Measurements from ENCODE around the gene EVC2.
A peak's percentile ranks its signal among the peaks of the same experiment; 100 is the strongest.

The EVC2 gene

DNA sequence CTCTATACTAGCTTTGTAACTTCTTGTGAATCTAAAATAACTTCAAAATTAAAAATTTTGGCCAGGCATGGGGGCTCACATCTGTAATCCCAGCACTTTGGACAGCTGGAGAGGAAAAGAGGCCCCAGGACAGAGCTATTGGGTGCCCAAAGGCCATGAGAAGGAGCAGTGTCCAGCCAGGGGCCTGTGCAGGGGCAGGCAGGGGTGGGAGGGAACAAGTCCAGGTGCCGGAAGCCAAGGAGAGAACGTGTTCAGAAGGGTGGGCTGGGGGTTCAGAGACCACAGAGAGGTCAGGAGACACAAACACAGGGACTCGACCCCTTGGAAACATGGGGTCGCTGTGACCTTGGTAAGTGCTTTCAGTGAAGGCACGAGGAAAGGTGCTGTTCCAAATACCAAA is 138.9 kb downstream of the EVC2 start:
- no peak for DNase-seq

DNA sequence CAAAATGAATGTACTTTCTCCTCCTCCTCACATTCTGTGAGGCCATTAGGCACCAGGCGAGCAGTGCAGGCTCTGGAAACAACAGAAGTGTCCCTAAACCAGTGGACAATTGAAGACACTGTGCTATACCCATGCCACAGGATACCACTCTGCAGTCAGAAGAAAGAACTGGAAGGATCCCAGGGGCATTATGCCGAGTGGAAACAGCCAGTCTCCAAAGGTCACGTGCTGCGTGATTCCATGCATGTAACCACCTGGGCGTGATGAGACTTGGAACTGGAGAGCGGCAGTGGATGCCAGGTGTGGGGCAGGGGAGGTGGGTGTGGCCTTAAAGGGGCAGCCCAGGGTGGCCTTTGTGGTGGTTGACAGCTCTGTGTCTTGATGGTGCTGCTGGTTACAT is 139.4 kb downstream of the EVC2 start:
- no peak for DNase-seq

DNA sequence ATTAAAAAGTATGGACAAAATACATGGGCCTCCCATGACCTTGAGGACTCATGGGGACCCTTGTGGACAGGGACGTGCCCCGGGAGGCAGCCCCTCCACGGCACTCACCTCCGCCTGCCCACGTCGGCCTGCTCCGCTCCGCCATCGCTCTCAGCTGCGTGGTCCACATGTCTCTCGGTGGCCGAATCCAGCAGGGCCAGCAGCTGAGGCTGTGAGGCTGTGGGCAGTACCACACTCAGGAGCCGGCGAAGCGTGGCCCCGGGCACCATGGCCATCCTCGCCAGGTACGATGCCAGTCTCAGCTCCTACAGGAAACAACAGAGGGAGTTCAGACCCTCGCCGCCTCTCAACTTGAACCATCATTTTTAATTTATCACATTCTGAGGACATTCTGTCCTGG is 140.0 kb downstream of the EVC2 start:
- DNase-seq, result no peak

DNA sequence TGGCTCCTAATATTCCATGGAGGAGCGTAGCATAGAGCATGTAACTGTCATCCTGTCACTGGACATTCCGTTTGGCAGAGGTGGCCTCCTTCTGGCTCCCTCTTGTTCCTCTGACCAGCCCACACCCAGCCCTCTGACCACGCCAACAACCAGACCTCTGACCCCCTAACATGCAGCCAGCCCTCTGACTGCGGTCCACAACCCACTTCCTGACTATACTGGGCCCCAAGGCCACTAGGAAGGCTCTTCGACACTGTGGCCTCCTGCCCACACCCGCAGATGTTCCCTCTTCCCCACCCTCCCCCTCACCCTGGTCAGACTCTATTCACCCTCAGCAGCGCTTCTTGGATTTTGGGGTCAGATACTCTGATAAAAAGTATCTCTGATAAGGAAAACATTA is 141.4 kb downstream of the EVC2 start:
- no peak for DNase-seq

DNA sequence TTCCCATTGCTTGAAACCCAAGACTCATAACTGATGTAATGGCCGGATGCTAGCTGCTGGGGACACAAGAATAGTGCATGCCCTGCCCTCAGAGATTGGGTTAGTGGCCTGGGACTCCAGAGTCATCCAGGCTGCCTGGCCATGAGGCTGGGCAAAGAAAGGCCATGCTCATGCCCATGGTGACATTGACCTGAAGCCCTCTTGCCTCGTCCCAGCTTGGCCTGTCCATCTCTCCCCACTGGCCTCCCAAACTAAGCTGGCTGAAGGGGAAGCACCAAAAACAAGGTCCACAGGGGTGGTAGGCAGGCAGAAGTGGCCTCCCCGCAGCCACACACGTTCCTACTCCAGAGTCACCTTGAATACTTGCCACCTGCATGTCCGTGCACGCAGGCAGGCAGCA is 141.8 kb downstream of the EVC2 start:
- no peak for DNase-seq

DNA sequence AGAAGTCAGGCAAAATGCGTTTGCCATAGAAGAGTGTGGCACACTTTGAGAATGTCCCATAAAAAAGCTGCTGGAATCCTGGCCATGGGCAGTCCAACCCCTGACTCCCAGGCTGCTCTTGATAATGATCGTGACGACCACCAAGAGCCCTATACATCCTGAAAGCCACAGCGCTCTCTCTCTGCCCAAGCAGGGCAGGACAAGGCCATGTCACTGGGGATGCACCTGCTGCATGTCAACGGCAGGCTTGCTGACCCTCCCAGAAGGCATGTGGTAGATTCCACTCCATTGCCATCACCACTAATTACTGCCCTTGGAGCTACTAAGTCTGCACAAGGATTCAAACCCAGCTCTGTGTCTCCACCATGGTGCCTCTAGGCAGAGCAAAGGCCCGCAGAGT is 144.5 kb downstream of the EVC2 start:
- DNase-seq, result no peak

DNA sequence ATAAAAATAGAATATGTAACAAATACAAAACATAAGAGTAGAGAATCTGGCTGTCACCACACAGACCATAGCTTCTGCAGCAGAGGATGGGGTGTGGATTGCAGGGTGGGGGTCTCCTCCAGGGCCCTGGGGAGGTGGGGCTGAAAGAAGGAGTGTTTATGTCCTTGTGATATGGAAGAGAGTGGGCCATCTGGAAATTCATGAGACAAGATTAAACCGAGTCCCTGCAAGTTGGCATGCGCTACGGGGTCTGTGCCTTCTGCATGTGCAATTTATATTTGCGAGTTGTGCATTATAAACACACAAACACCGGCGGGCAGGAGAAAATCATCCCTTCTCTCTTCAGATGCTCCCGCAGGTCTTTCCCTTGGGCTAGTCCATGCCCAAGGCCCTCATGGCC is 145.9 kb downstream of the EVC2 start:
- DNase-seq, result no peak

DNA sequence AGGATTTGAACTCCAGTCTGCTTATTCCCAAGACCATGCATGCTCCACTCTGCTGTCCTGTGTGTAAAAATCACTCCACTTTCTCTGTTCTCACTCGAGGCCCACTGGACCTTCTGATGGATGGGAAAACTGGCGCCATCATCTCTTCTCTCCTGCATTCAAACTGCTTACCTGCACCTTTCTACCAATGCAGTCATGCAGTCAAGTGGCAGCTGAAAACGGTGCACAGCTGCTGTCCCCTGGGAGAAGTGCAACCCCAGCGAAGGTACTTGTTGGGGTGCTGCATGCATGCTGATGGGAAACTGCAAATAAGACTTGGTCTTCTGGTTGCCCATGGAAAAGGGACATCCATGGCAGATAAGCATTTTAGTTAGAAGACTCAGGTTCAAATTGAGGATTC is 147.1 kb downstream of the EVC2 start:
- DNase-seq, result no peak

DNA sequence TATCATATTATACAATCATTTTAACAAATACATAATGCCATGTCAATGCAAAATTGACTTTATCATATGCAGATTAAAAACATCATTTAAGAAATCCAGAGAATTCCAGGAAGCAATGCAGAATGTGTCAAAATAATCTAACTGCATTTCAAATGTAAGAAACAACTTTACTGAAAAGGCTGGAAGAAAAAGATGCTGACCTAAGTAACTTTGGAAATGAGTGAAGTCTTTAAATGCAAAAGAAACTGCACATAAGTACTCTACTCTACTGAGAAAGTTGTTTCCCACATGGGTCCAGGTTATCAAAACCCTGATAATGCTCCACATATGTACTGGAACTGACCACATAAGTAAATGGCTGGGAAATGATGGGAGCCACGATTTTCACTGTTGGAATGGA is 149.9 kb downstream of the EVC2 start:
- no peak for DNase-seq

DNA sequence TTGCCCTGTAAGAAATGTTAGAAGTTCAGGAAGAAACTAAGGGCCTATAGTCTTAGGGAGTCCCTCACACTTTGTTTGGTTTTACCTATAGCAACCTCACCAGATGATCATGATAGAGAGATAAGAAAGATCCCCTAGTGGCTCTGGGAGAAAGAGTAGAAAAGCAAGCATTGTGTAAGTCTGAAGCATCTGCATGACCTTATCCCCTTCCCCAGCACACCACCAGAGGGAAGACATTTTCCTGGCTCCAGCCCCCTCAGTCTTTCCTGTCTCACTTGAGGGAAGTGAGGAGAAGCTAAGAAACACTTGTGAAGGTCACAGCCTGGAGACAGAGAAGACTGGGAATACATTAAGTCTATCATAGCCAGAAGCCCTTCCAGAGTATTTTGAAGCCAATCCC is 154.0 kb downstream of the EVC2 start:
- no peak for DNase-seq

DNA sequence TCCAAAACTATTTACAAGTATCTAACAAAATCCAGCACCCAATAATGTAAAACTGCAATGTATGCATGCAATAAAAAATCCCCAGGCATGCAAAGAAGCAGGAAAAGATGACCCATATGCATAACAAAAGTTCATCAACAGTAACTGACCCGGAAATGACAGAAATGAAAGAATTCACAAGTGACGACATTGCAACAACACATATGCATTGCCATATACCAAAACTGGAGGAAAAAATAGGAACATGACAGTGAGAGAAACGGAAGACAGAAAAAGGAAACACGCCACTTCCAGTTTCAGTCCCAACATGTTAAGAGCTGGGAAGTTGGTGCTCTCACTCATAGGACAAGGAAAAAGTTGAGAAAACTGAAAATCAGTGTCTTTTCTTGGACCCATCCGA is 154.6 kb downstream of the EVC2 start:
- DNase-seq, result no peak

DNA sequence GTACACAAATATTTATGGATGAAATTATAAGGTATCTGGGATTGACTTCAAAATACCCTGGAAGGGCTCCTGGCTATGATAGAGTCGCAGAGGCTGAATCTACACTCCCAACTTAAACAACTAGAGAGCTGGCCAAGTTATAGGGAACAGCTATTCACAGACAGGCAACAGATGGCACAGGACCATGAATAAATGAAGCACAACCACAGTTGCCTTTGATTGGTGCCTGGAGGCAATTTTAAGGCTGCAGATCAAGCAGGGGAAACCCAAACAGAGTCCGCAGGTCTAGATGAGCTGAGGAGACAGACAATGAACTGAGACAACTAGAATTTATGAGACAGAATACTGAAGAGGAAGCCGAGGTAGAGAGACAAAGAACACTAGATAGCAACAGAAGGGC is 155.9 kb downstream of the EVC2 start:
- DNase-seq, result no peak

DNA sequence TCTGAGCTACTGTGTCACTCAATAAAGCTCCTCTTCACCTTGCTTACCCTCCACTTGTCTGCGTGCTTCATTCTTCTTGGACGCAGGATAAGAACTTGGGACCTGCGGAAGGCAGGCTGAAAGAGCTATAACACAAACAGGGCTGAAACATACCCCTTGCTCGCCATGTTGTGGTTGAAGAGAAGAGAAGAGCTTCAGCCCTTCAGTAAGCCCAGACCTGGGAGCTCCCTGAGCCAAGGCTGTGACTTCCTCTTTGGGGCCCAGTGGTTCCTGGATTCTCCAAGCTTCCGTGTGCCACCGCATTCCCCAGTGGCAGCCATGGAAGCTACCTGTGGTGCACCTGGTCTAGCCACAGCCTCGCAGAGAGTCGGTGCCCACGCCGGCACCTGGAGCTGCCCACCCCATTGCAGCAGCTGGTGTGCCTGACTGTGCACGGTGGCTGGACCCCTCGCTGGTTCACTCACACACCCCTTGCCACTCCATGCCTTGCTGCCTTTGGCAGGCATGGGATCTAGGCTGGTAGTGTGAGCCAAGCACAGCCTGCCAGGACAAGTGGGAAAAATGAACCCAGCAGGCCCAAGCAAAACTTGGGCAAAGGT is 160.6 kb downstream of the EVC2 start:
- DNase-seq, result no peak

DNA sequence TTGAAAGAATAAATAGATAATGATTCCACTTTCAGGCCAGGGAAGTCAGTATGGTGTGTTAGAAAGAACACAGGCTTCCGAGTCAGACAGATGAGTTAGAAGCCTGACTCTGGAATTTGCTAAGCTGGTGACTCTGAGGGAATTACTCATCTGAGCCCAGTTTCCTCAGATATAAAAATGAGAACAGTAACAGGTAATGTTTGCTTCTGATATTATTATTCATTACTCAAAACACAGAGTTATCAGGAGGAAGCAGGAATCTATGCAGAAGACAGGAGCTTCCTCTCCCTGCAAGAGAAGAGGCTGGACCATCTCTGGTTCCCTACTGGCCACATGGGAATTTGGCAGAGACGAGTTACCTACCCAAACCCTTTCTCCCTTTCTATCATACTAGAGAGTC is 163.1 kb downstream of the EVC2 start:
- DNase-seq, result no peak

DNA sequence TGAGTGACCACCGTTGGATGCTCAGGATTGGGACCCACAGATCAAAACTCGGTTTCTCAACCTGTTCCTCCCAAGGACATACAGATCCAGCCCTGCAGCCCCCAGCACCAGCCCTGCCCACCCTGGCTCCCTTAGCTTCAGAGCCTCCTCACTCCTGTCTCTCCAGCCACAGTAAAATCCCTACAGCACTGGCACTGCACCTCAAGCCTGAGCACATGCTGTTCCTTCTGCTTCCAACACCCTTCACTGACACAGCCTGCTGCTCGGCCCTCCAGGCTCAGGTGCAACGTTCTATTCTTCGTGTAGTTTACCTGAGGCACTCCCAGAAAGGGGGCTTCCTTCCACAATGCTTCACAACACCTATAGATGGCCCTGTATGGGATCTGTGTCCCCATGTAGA is 163.6 kb downstream of the EVC2 start:
- no peak for DNase-seq

DNA sequence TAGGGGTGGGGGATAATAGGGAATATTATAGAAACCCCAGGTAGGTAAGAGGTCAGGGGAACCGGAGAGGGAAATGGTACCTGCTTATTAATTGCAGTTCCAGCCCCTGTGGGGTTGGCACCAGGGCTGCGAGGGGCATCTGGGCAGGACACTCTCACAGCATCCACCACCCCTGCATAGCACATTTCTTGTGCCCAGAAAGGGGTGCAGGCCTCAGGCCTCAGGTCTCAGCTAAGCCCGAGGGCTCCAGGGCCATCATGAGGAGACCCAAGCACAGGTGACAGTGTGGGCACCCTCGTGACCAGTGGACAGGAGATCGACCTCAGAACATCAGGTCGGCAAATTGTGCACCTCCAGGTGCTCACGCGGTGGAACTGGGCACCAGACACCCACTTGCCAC is 164.7 kb downstream of the EVC2 start:
- no peak for DNase-seq

DNA sequence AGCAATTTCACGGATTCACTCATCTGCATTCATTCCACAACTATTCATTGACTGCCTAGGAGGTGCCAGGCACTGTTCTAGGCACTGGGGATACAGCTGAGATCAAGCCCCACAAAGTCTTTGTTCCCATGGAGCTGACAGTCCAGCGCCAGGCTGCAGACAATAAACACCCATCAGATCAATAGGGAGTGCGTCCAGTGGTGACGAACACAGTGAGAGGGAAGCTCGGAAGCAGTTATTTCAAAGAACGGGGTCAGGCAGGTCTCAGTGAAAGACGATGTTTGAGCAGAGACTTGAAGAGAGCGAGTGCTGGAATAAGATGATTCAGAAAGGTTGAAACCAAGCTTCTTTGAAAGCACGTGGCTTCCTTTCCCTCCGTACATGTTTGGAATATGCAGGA is 167.2 kb downstream of the EVC2 start:
- DNase-seq, result no peak

DNA sequence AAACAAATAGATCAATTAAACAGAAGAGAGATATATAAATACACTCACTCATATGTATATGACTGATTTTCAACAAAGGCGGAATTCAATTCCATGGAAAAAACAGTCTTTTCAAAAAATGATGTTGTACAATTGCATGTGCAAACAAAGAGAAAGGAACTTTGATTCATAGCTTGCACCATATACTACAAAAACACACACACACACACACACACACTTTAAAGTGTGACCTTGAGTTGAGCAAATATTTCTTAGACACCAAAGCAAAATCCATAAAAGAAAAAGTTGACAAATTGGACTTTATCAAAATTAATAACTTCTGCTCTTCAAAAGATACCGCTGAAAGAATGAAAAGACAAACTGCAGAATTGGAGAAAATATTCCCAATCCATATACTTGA is 168.8 kb downstream of the EVC2 start:
- DNase-seq, result no peak

DNA sequence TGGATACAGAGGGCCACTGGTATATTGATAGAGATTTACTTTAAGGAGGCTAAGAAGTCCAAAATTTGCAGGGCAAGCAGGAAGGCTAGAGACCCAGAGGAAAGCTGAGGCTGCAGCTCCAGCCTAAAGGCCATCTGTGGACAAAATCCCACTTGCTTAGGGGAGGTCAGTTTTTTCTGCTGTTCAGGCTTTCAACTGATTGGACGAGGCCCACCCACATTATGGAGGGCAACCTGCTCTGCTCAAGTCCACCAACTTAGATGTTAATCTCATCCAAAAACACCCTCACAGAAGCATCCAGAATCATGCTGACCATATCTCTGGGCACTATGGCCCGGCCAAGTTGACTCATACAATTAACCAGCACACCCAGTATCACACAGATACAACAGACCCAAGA is 176.3 kb downstream of the EVC2 start:
- DNase-seq, result no peak

DNA sequence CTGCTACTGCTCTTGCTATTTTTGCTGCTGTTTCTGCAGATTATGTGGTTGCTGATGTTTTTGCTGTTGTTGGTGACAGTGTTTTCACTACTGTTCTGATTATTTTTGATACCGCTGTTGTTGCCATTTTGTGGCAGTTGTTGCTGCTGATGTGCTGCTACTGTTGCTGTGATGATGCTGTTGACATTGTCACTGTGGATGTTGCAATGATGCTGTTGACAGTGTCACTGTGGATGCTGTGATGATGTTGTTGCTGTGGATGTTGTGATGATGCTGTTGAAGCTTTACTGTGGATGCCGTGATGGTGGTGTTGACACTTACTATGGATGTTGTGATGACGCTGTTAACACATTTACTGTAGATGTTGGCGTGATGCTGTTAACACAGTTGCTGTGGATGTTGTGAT is 180.3 kb downstream of the EVC2 start:
- DNase-seq, result no peak

DNA sequence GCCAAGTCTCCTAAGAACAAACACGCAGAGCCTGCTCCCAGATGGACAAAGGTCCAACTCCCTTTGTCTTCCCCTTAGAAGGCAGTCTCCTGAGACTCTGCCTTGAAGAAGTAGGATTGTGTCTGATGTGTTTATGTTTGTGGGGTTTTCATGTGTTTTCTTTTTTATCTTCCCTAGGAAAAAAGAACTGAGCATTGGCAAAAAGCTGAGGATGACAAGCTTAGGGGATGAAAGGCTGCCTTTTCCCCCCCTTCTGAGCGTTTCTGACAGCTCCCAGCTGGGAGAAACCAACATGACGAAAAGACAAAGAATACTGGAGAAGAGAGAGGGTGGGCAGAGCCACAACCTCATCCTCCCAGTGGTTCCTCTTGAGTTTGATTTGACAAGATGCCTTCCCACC is 181.1 kb downstream of the EVC2 start:
- DNase-seq, result no peak

DNA sequence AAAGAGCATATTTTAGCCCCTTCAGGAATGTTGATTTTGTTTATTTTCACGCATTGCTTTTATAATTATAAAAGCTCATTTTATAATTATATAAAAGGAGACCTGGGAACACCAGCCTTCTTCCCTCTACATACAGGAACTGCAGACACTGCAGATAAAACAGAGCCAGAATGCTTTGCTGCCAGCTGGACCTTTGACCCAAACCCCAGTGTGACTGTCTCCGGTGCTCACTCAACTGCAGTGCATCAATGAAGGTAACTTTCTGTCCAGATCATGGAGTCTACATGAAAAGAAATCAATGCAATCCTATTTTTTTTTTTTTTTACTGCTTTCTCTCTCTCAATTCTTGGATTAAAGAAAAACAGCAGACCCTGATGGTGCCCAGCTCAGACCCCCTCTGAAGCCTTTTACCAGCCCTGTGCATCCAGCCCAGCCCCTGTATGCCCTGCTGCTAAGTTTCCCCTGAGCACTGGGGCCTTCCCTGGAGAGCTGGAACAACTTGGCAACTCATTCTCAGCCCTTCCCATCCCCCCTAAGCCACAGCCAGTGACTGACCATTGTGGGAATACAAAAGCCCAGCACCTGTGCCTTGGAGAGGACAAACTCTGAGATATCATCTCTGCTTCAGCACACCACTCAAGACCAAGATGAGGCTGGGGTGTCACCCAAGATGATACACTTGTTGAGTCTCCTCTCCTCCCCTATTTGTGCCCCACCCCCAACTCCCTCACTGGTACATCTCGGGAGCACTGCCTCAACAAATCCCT is 182.1 kb downstream of the EVC2 start:
- DNase-seq, result no peak

DNA sequence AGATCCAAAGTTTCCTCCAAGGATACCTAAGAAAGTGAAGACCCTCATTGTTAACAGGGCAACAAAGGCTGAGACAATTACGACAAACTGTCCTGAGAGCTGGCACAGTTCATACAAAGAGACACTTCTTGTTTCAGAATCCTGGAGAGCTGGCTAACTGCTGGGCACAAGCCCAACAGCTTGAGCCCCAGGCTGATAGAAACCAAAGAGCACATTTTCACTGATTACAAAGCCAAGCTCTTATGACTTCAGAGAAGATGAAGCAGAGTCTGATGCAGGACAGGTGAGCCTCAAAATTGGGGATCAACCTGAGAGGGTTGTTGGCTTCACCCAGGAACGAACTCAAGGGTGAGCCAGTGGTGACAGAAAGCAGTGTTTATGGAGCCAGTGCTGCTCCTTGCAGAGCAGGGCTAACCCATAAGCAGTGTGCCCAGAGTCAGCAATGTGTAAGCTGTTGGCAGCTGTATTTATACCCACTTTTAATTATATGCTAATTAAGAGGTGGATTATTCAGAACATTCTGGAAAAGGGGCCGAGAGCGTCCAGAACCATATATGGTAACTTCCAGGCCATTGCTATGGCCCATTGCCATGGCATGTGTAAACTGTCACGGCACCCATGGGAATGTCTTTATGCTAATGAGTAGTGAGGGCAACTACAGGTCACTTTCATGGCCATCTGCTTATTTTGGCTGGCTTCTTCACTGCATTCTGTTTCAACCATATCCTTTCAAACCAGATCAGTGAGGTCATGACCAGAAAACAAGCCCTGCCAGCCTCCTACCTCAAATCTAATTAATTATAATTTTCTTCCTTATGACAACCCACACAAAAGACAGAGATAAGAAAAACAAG is 183.7 kb downstream of the EVC2 start:
- peak in 2 of 58 donors; percentile 20 to 25 for DNase-seq

Measured in anterior cingulate cortex (tissue), 58 donors.